HL-60/S4 treated with phorbol 12-myristate 13-acetate at 8.2 ng/mL for 4 days and 3 days (cell line): ENCODE results near the gene CEP192.

Experiments
- in situ Hi-C: fragments of 300-500 bp; cut with MboI; formaldehyde crosslinking; loops from 2 replicates; pipeline ENCODE4 v1.15.0; 2022; ENCODE audit warnings: low sequenced_read_pairs

CEP192 gene

DNA sequence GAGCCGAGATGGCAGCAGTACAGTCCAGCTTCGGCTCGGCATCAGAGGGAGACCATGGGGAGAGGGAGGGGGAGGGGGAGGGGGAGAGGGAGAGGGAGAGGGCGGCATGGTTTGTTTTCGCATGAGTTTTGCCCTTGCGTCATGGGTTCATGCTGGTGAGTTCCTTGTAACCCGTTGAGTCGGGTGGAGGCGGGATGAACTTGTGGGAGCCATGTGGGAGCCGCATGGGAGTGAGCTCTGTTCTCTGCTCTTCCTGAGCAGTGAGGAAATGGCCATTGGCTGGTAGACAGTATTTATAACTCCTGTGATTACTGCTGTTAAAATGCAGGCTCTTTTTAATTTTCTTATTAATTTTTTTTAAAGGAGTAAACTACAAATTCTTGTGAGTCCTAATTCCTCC is 108.0 kb downstream of the CEP192 start:
- in situ Hi-C loops = no loop called here

DNA sequence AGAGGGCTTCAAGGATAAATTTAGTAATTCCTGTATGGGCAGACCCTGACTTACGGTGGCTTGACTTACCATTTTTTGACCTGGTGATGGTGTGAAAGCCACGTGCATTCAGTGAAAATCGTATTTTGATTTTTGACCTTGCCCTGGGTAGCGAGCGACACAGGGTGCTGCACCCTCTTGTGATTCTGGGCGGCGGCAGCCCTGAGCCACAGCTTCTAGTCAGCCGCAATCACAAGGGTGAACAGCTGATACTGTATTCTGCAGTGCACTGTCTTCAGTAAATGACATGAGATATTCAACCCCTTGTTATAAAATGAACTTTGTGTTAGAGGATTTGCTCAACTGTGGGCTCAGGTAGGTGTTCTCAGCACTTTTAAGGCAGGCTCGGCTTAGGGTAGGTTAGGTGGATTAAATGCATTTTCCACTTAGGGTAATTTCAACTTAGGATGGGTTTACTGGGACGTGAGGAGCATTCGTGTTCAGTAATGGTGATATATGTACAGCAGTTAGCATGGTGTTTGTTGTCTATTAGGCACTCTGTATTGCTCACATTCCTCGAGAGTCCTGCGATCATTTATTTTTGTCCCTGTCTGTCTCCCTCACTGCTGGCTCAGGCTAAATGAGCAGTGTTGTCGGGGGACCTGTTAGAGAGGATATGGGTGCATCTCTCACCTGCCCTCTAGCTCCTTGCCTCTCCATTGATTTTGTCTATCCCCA is 109.9 kb downstream of the CEP192 start:
- in situ Hi-C loops = loop anchor here (25.0 kb wide), 1 partner anchor 389 kb away; the partner anchor contains the start of genes CEP76 and PSMG2

DNA sequence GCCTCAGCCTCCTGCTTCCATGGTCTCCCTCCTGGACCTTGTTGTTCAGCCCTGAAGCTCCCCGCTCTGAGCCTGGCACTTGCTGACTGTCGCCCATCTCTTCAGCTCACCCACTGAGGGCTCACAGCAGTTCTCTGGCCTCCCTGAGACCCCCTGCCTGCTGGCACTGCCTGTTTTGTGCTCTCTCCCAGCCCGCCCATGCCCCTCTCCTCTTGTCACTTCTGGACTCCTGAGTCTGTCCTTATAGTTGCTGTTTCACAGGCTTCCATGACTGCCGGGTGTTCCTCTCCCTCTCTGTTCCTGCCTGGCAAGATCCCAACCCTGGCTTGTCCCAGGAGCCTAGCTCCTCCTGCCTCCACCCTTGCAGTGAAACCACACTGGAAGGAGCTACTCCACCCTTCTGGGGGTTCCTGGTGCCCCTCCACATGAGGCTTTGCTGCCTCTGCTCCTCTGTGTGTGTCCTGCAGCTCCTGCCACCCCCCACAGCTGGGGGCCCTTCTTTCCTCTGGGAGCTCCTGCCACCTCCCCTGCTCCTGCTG is 110.6 kb downstream of the CEP192 start:
- in situ Hi-C loops = loop anchor here (25.0 kb wide), 1 partner anchor 389 kb away; the partner anchor contains the start of genes CEP76 and PSMG2

DNA sequence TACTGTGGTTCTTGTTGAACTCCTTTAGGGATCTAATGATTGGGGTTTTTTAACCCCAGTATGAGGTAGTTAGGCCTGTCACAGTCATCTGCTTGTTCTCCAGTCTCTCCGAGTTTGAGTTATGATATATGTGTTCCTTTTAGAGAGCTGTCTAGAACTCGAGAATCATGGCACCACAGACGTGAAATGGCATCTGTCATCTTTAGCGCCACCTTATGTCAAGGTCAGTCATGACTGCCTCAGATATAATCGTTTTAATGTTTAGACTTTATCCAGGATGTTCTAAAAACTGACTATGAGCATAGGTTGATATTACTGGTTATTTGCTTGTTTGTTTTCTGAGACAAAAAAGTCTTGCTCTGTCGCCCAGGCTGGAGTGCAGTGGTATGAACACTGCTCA is 112.2 kb downstream of the CEP192 start:
- in situ Hi-C loops = loop anchor here (25.0 kb wide), 1 partner anchor 391 kb away; the partner anchor contains the start of genes CEP76 and PSMG2

DNA sequence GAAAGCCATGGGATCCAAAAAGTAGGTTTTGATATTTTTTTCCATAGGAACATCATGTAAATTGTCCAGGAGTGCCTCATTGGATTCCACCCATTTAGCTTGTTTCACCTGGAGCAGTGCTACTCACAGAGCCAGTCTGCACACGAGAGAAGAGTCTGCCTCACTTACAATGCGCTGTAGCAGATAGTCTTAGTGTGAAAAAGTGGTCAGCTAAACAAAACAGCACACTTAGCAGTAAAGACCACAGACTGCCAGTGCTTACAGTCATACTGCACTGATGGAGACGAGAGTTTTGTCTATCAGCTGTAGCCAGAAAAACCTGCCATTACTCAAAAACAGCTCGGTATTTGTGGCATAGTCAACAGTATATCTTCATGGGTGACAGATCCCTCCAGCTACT is 113.9 kb downstream of the CEP192 start:
- in situ Hi-C loops = loop anchor here (25.0 kb wide), 1 partner anchor 393 kb away; the partner anchor contains the start of genes CEP76 and PSMG2

DNA sequence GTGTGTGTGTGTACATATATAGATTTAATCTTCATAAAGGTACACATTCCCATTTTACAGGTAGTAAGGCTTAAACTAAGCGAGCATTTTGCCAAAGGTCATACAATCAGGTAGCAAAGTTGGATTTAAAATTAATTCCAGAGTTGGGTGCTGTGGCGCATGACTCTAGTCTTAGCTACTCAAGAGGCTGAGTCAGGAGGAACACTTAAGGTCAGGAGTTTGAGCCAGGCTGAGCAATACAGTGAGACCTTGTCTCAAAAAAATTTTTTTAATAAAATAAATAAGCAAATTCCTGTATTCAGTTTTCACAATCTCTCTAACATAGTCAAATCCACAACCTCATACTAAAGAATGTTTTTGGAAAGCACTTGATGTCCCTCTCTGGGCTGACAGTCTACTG is 115.9 kb downstream of the CEP192 start:
- in situ Hi-C loops = loop anchor here (25.0 kb wide), 1 partner anchor 395 kb away; the partner anchor contains the start of genes CEP76 and PSMG2

DNA sequence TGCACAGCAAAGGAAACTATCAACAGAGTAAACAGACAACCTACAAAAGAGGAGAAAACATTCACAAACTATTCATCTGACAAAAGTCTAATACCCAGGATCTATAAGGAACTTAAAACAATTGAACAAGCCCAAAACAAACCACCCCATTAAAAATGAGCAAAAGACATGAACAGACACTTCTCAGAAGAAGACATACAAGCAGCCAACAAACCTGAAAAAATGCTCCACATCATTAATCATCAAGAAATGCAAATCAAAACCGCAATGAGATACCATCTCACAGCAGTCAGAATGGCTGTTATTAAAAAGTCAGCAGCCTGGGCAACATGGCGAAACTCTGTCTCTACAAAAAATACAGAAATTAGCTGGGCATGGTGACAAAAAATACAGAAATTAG is 117.2 kb downstream of the CEP192 start:
- in situ Hi-C loops = loop anchor here (25.0 kb wide), 1 partner anchor 396 kb away; the partner anchor contains the start of genes CEP76 and PSMG2

DNA sequence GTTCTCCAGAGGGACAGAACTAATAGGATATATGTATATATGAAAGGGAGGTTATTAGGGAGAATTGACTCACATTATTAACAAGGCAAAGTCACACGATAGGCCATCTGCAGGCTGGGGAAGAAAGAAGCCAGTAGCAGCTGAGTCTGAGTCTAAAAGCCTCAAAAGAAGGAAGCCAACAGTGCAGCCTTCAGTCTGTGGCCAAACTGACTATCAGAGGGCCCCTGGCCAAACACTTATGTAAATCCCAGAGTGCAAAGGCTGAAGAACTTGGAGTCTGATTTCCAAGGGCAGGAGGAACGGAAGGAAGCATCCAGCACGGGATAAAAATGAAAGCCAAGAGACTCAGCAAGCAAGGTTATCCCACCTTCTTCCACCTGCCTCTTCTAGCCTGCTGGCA is 119.4 kb downstream of the CEP192 start:
- in situ Hi-C loops = loop anchor here (25.0 kb wide), 1 partner anchor 398 kb away; the partner anchor contains the start of genes CEP76 and PSMG2

DNA sequence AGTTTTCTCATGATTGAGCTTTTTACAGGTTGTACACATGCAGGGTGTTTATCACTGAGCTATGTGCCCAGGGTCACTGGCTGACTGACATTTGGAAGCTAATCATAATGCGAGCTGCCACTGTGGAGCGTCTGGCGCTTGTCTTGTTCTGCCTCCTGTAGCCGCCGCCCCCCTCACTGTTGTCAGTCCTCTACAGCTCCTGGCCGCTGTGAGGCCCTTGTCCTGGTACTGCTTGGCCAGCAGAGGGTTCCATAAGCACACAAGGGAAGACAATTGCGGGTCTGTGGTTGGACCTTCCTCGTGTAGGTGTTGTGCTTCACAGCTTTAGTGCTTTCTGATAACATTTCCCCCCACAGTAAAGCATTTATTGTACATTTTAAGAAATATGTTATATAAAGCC is 121.8 kb downstream of the CEP192 start:
- in situ Hi-C loops = loop anchor here (25.0 kb wide), 1 partner anchor 401 kb away; the partner anchor contains the start of genes CEP76 and PSMG2

DNA sequence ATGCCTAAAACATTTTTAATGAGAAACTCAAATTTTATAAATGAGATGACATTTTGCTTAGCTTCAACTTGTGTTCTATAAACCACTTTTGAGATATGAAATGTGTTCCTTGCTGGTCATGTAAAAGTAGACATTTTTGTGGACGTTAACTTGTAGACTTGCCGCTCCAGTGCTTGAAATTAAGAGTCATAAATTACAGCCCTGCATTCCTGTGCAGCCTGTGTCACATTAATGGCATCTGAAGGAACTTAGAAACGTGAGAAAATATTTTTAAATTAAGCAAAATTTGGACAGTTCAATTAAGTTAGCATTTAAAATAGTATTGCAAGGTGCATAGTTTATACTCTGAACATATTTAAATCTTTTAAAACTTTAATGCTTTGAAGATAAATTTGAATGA is 129.1 kb downstream of the CEP192 start:
- in situ Hi-C loops = loop anchor here (25.0 kb wide), 1 partner anchor 408 kb away; the partner anchor contains the start of genes CEP76 and PSMG2

DNA sequence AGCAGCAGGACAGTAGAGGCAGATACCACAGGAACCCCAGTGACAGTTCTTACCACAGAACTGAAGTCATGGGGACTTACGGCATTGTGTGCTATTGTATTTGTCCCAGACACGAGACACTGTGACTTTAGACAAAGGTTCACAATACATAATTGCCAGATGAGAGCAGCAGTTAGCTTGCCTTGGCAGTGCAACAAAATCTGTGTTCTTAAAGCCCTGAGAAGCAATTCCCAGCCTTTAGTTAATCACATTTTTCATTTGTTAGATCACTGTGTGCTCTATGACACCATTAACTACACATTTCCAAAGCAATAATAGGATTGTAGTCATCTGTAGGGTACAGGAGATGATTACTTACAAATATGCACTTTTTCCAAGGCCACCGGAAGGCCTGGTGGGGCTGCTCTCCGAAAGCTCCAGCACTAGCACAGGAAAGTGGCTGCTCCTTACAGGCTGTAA is 129.8 kb downstream of the CEP192 start:
- in situ Hi-C loops = loop anchor here (25.0 kb wide), 1 partner anchor 409 kb away; the partner anchor contains the start of genes CEP76 and PSMG2

DNA sequence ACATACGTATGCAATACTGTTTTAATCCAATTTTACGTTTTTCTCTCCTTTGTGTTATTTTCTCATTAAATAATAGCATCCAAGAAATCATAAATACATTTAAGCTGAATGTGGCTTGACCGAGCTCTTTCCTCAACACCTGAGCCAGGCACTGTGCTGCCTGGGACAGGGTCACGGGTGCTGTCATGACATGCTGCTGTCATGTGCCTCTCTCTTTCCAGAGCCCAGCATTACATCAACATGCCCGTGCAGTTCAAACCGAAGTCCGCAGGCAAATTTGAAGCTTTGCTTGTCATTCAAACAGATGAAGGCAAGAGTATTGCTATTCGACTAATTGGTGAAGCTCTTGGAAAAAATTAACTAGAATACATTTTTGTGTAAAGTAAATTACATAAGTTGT is 133.2 kb downstream of the CEP192 start:
- in situ Hi-C loops = loop anchor here (25.0 kb wide), 1 partner anchor 412 kb away; the partner anchor contains the start of genes CEP76 and PSMG2

DNA sequence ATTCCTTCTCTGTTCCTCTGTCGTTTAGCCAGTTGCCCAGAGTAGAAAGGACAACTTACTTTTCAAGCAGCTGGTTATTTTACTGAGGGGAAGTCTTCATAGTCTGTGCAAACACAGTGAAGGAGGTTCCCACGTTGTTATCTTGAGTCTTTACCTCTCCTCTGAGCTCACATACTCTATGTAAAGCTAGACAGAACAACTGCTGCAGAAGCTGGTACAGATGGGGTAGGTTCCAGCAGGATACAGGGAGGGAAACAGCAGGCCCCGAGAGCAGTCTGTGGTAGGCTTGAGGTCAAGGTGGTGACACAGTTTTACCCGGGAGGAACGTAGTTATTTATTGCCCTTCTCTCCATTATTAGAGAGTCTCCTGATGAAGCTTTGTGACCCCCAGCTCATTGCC is 134.0 kb downstream of the CEP192 start:
- in situ Hi-C loops = no loop called here

DNA sequence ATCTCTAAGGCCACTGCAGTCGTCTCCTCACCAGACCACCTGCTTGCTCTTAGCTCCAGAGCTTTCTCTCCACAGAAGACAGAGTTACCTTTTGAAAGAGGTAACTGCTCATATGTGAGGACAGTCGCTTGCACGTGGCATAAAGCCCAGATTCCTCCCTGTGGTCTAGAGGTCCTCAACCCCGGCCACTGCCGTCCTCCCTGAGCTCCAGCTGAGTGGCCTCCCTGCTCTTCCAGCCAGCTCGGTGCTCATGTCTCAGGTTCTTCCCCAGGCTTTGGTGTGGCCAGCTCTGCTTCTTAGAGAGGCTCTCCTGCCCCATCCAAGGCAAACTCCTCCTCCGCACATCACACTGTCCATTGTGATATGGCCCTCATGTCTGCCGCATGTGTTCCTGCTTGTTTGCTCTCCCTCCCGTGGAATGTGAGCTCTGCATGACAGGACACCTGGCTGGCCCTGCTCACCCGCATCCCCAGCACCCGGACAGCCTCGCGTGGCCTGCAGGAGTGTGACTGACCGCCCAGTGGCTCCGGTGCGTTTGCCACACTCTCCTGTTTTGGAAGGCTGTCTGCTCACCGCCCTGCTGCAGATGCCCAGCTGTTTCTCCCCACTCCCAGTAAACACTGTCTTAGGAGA is 135.9 kb downstream of the CEP192 start:
- in situ Hi-C loops = no loop called here

DNA sequence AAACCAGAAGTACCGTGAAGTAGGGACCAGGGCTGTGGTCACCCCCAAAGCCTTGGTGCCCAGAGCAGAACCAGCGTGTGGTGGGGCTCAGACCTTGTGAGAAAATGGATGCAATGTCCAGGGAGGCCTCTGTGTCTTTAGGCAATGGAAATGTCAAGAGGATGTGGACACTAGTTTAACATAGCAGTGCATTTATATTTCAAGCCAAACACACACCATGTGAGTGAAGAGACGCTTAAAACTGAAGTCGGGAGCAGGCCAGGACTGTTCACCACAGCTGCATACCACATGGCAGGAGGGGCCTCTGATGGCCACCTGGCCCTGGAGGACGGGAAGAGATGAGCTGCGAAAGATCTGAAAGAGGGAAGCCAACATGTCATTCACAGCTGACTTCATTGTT is 140.1 kb downstream of the CEP192 start:
- in situ Hi-C loops = no loop called here

DNA sequence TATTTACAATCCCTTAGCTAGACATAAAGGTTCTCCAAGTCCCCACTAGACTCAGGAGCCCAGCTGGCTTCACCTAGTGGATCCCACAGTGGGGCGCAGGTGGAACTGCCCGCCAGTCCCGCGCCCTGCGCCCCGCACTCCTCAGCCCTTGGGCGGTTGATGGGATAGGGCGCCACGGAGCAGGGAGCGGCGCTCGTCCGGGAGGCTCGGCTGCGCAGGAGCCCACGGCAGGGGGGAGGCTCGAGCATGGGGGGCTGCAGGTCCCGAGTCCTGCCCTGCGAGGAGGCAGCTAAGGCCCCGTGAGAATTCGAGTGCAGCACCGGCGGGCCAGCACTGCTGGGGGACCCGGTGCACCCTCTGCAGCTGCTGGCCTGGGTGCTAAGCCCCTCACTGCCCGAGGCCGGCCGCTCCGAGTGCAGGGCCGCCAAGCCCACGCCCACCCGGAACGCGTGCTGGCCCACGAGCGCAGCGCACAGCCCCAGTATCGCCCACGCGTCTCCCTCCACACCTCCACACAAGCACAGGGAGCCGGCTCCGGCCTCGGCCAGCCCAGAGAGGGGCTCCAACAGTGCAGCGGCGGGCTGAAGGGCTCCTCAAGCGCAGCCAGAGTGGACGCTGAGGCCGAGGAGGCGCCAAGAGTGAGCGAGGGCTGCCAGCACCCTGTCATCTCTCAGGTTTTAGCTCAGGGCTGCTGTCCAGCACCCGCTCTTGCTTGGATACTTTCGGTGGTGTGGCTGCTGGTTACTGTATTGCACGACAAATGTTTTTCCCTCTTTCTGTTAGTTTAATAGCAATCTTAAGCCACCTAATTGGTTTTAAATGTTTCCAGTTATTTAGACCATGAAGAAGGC is 143.6 kb downstream of the CEP192 start:
- in situ Hi-C loops = no loop called here

DNA sequence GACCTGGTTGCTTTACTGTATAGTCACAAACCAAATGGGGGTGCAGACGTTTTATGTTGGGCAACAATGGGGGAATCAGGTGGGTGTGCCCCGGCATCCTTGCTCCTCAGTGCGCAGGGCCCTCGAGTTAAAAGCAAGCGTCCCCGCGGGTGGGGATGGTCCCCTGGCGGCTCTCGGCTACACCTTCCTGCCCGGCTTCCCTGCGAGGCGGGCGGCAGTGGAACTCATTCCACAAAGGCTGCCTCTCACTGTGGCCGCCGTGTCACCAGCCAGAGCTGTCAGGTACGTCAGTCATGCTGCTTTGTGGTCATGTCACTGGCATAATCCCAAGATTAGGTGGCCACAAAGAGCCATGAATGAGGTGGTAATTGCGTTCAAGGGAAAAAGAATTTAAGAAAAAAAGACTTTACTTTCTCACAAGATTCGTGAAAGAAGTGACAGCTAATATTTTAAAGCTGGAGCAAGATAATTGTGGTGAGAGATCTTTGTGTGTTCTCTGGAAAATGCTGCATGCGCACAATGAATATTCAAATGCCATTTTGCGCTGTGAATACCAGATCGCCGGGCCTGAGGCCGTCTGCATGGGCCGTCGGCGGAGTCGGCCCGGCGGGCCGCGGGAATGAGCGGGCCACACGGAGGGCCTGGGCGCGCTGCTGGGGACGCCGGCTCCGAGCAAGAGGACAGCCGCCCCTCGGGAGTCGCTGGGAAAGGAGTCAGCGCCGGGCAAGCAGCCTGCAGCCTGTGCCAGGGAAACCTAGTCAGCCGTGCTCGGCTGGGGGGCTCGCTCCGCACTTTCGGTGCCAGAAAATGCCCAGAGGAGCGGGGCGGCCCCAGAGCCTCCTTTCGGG is 145.1 kb downstream of the CEP192 start:
- in situ Hi-C loops = no loop called here

DNA sequence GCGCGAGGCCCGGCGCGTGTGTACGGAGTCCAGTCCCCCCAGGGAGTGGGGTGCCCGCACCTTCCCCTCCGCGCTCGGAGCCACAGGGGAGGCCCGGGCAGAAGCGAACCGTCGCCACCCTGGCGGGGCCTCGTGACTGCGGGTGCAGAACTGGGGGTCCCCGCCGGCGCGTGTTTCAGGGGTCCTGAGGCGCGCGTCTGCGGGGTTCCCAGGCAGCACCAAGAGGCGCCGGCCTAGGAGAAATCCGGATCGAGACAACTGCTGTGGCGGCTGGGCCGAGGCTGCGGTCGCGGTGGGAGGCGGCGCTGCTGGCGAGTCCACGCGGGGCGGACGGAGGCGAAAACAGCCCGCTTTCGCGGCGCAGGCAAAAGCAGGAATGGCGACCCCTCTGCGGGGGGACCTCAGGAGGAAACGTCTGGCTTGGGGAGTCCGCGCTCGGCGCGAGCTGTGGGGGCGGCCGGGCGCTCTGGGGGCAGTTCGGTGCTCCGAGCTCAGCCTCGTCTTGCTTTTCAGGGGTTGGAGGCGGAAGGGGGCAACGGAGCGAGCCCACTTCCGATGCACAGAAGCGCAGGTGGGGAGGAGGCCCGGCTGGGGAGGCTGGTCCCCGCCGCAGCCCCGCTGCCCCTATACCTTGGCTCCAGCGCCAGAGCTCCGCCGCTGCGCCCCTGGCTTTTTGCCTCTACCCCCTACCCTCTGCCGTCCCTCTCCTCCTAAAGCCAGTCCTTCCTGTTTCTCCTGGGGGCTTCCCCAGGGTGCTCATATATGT is 145.9 kb downstream of the CEP192 start:
- in situ Hi-C loops = no loop called here
